IPS-15b (cell line): ENCODE results near the gene ARHGAP24.
A peak's percentile ranks its signal among the peaks of the same experiment; 100 is the strongest.

ENCODE experiments used
- H3K27me3 ChIP-seq: one replicate; pipeline ENCODE4 v1.6.1; 2013; ENCODE audit warnings: low read length; ENCODE audit not compliant: control insufficient read depth, insufficient read depth
- H3K36me3 ChIP-seq: one replicate; pipeline ENCODE4 v1.6.1; 2013; ENCODE audit warnings: low read length; ENCODE audit not compliant: control insufficient read depth, insufficient read depth
- H3K4me1 ChIP-seq: one replicate; pipeline ENCODE4 v1.6.1; 2013; ENCODE audit warnings: mild to moderate bottlenecking, low read length; ENCODE audit not compliant: control insufficient read depth, insufficient read depth
- H3K4me3 ChIP-seq: one replicate; pipeline ENCODE4 v1.5.1; 2013; ENCODE audit warnings: low read depth, low read length
- H3K9ac ChIP-seq: one replicate; pipeline ENCODE4 v1.6.1; 2013; ENCODE audit warnings: low read depth, mild to moderate bottlenecking, low read length
- H3K9me3 ChIP-seq: one replicate; pipeline ENCODE4 v1.6.1; 2013; ENCODE audit warnings: mild to moderate bottlenecking, low read length; ENCODE audit not compliant: control insufficient read depth, insufficient read depth

The ARHGAP24 gene

DNA sequence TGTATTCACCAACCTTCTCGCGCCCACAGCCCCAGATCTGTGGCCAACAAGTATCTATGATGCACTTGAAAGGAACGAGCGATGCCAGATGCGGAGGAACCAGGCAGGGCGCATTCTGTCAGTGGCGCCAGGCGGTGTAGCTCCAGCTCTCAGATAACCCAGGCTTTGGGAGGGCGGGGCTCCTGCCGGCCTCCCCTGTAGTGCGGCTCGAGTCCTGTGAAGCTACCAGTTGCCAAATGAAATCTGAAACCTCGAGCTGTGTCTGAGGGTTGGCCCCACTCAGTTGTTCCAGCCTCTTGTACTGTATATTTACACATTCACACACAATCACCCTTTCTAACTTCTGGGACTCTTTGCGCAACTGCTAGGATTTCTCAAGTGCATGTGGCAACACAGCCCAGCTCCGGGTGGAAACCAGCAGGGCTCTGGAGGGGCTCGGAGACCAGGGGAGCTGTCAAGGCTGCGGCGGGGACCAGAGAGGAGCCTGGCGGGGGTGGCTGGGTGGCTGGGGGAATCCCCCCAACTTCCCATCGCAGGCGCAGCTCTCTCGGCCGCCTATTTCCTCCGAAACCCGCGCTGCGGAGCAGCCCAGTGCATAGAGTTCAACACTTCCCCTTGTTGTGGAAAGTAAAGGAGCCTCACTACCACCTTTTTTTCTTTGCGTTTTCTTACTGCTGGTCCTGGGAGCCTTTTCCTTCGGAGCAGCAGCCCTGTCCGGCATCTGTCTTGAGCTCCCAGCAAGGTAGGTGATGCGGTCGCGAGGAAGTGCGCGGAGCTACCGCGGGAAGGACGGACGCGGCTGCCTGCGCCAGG lies at the start of gene ARHGAP24:
ARHGAP24 (plus strand) TSS at position 333 of the 813 bp plus-strand sequence.
- Histone ChIP-seq H3K9me3 (no peaks in the 10 kb centered on the region), H3K4me3 (peak within 1 kb of the TSS; percentile 86), H3K36me3 (no peaks in the 10 kb centered on the region), H3K4me1 (no peaks in the 10 kb centered on the region), H3K9ac (no peak within 1 kb of the TSS), H3K27me3 (peaks cover 16% of the 10 kb centered on the region)

DNA sequence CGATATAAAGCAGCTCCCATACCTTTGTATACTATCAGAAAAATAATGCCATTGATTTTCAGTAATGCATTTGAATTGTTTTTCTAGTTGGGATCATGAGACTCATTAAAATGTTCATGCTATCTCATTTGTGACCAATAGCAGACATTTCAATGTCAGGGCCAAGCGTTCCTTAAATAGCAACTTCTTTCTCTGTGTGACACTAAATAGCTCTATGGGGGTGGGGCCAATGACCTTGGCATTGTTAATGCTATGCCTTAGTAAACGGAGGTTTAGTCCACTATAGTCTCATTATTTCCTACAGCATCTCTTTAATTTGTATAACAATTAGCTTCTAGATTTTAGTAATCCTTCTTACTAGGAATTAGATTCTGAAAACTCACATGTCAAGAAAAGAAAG lies 48.6 kb upstream of the ARHGAP24 start:
- no peaks in the 10 kb centered on the region for H3K27me3 ChIP-seq
- no peaks in the 10 kb centered on the region for H3K9me3 ChIP-seq
- no peak overlapping the region for H3K4me3 ChIP-seq
- H3K36me3 ChIP-seq, result no peaks in the 10 kb centered on the region
- no peak overlapping the region for H3K9ac ChIP-seq
- peaks cover 3% of the 10 kb centered on the region for H3K4me1 ChIP-seq

DNA sequence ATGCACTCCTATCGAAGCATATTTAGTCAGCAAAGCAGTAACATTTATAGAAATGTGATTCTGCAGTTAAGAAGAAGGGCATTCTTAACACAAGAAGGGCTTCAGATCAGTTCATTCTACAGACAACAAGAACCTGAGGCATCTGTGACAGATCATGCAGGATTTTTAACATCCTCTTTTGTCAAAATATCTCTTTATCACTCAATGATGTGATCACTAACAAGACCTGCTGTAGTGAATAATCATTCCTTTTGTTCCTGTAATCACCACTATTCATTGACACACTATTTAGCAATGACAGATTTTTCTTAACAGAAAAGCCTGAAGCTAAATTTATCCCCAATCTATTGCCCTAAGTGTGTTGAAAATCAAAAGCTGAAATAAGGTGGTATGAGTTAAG lies 47.8 kb upstream of the ARHGAP24 start:
- Histone ChIP-seq H3K36me3 (no peaks in the 10 kb centered on the region), H3K27me3 (no peaks in the 10 kb centered on the region), H3K9ac (no peak overlapping the region), H3K9me3 (no peaks in the 10 kb centered on the region), H3K4me1 (peaks cover 3% of the 10 kb centered on the region), H3K4me3 (no peak overlapping the region)

DNA sequence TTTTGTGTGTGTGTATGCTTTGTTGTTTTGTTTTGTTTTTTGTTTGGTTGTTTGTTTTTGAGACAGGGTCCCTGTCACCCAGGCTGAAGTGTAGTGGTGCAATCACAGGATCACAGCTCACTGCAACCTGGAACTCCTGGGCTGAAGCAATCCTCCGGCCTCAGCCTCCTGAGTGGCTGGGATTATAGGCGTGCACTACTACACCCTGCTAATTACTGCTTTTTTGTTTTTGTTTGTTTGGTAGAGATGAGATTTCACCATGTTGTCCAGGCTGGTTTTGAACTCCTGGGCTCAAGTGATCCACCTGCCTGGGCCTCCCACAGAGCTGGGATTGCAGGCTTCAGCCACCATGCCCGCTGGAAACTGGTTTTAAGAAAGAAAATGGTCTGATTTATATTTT lies 44.7 kb upstream of the ARHGAP24 start:
- Histone ChIP-seq H3K4me1 (peaks cover 3% of the 10 kb centered on the region), H3K27me3 (no peaks in the 10 kb centered on the region), H3K9ac (no peak overlapping the region), H3K9me3 (no peaks in the 10 kb centered on the region), H3K36me3 (no peaks in the 10 kb centered on the region), H3K4me3 (no peak overlapping the region)

DNA sequence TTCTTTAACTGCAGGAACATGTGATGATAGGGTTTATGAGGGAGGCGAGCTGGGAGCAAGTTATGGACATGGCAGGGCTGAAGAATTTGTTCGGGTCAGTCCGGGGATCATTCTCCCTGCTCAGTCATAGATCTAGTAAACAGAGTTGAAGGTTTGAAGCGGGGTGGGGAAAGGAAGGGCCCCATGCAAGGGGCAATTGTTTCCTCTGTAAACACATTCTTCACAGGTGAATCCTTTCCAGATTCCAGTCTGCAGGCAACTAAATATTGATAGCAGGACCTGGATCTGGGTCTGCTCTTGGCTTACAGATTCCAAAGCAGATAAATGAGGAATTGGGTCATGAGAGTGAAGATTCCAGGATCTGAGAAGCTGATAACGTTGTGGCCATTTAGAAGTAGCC lies 44.3 kb upstream of the ARHGAP24 start:
- H3K4me3 ChIP-seq, result no peak overlapping the region
- H3K9me3 ChIP-seq, result no peaks in the 10 kb centered on the region
- no peak overlapping the region for H3K9ac ChIP-seq
- H3K27me3 ChIP-seq, result no peaks in the 10 kb centered on the region
- H3K36me3 ChIP-seq, result no peaks in the 10 kb centered on the region
- peaks cover 3% of the 10 kb centered on the region for H3K4me1 ChIP-seq

DNA sequence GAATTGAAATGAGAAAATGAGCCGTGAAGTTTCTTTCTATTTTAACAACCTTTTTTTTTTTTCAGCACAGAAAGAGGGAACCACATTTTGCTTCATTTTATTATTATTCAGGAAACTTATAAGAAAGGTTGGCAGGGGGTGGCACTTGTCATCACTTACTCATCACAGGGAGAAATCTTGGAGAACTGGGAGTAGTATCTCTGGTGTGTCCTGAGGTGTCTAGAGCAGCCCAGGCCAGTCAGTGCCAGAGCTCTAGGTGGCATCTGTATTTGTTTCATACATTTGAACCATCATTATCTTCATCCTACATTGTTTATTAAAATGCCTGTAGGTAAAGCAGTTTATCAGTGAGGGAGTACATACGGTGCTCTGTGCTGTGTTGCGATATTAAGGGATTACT lies 43.8 kb upstream of the ARHGAP24 start:
- Histone ChIP-seq H3K27me3 (no peaks in the 10 kb centered on the region), H3K9ac (no peak overlapping the region), H3K9me3 (no peaks in the 10 kb centered on the region), H3K4me1 (peaks cover 1% of the 10 kb centered on the region), H3K36me3 (no peaks in the 10 kb centered on the region), H3K4me3 (no peak overlapping the region)

DNA sequence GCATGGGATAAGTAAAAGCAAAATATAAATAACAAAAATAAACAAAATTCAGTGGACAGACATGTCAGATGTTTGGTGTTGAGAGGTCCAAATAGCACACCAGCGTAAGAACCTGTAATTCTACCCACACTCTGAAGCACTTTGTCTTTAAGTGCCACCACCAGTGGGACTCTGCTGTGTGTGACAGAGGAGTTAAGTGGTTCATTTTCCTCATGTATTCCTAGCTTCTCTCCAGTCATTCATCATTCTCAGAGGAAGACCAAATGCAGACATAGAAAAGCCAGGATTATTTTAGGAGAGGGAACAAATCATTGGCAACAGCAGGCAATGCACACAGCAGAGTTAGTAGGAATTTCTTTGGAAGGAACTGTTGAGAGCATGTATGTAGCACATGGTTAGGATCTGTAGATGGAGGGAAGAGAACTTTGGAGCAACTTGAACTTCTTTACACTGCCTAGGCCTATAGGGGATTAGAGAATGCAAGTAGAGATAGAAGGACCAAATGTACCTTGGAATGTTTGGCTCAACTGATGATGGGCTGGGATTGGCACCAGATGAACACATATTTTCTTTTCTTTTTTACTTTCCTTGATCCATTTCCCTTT lies 43.0 kb upstream of the ARHGAP24 start:
- no peak overlapping the region for H3K4me3 ChIP-seq
- H3K27me3 ChIP-seq, result no peaks in the 10 kb centered on the region
- H3K9me3 ChIP-seq, result no peaks in the 10 kb centered on the region
- no peaks in the 10 kb centered on the region for H3K36me3 ChIP-seq
- H3K4me1 ChIP-seq, result no peaks in the 10 kb centered on the region
- H3K9ac ChIP-seq, result no peak overlapping the region

DNA sequence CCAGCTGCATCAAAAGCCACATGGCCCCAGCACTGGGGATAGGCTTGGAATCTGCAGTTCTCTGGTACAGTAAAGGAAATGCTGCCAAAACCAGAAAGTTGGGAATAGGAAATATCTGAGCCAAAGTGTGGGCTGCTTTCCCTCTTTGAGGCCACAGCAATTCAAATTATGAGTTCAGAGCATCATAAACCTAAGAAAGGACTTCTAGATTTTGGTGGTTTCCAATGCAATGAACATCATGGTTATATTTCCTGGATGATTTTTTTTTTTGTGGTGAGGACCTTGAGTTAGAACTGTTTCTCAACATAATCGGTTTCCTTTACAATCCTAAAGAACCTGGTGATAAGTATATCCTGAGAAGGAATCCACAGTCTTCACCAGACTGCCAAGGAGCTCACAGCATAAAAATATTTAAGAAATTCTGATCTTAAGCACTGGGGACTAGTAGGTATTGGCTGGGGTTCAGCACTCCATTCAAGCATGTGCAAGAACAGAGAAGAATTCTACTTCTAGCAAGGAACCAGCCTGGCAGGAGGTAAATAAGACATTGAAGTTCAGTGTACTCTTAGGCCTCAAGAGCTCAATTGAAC lies 29.8 kb upstream of the ARHGAP24 start:
- H3K9ac ChIP-seq, result no peak overlapping the region
- no peaks in the 10 kb centered on the region for H3K27me3 ChIP-seq
- no peaks in the 10 kb centered on the region for H3K9me3 ChIP-seq
- H3K4me3 ChIP-seq, result no peak overlapping the region
- H3K36me3 ChIP-seq, result no peaks in the 10 kb centered on the region
- H3K4me1 ChIP-seq, result peaks cover 5% of the 10 kb centered on the region

DNA sequence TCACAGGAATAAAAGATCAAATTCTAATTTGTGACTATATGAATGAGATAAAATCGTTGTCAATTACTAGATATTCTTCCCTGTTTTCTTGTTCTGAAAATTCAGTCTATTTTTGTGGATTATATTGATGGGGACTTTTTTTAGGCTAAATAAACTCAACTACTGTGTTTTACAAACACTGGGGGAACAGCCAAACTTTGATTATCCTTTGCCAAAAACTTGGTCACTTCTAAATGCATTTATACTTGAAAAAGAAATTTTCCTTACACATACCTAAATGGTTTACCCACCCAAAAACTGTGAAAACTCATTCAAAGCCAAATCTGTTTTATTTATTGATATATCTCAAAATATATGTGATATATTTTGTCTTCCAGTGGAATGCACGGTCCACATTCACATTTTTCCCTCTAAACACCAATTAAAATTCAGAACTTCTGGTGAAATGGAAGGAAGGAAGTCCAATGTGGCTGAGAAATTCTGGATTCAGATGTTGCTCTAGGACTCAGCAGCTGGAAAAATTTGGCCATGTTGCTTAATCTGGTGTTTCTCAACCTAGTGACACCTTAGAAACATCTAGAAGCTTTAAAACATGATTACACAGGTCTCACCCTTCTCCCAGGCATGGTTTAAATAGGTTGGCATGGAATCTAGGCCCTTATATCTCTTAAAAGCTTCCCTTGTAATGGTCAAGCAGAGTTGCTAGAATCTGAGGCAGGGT lies 28.6 kb upstream of the ARHGAP24 start:
- H3K36me3 ChIP-seq, result no peaks in the 10 kb centered on the region
- H3K4me3 ChIP-seq, result no peak overlapping the region
- H3K4me1 ChIP-seq, result peaks cover 5% of the 10 kb centered on the region
- no peak overlapping the region for H3K9ac ChIP-seq
- no peaks in the 10 kb centered on the region for H3K27me3 ChIP-seq
- H3K9me3 ChIP-seq, result no peaks in the 10 kb centered on the region

DNA sequence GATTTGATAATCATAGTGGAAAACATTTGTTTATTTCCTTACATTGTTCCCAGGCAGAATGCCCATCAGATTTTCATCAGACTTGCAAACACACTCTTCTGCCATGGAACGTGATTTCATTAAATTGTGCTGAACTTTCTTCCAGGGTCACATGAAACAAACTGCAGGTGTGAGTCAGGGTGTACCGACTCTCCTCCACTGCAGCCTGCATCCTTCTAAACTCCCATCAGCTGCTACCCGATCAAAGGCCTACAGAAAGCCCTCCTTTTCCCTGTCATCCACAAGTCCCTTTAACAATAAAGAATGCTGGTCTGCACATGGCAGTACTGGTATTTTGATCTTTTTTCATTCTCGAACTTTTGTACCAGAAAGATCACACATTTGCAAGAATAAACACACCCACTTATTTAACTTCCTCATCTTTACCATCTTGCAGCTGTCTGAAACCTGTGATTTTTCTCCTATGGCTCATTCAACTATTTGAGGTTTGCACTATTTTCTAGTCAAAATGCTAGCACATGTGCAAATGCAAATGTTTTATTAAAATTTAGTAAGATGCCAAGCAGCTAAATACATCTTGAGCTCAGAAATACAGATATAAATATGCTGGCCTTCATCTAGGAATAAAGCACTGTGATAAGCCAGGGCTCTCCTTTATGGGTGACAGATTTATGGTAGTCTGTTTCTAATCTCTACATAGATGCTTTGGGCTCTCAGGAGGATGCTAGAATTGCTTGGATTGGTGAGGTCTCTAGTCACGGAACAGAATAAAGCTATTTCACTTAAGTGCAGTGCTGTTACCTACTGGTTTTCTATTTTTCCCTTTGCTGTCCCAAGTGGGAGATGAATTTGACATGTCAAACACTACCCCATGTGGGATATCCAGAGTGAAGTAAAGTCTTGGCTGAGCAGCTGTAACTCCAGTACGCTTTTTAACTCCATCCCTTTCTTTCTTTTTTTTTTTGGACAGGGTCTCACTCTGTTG lies 25.8 kb upstream of the ARHGAP24 start:
- Histone ChIP-seq H3K9ac (no peak overlapping the region), H3K4me3 (no peak overlapping the region), H3K4me1 (no peaks in the 10 kb centered on the region)

More for the DNA sequence above, 25.8 kb upstream of the ARHGAP24 start:
- H3K9me3 ChIP-seq, result no peaks in the 10 kb centered on the region
- no peaks in the 10 kb centered on the region for H3K27me3 ChIP-seq
- H3K36me3 ChIP-seq, result no peaks in the 10 kb centered on the region
